Gastroesophageal sphincter (tissue), 4 donors: Measurements from ENCODE around the gene USP5. TPM values are rescaled to one million over a fixed set of nuclear protein-coding genes. Genes with fewer than 3 reads are reported as not detected.

Experiments
- ATAC-seq: fragments of 150-250 bp; one replicate; pipeline ENCODE4 v1.9.1; 2016; ENCODE audit warnings: mild to moderate bottlenecking, moderate library complexity
- H3K27ac ChIP-seq, 4 donors: fragments of 200-600 bp; sonication (generic) in 3 of 4; 1 replicate in 3 of 4; 2 replicates in 1 of 4; pipeline ENCODE4 v1.5.1; 2016 to 2019
- H3K27me3 ChIP-seq: fragments of 200-600 bp; sonication (generic); one replicate; pipeline ENCODE4 v1.5.1; 2019
- H3K36me3 ChIP-seq, 2 donors: fragments of 200-600 bp; sonication (generic); one replicate each; pipeline ENCODE4 v1.5.1; 2019; ENCODE audit warnings: control low read depth in 1 of 2
- H3K4me1 ChIP-seq, 3 donors: fragments of 200-600 bp; sonication (generic); 1 replicate in 2 of 3; 2 replicates in 1 of 3; pipeline ENCODE4 v1.5.1; 2016 to 2019; ENCODE audit warnings: control low read depth in 2 of 3
- H3K4me3 ChIP-seq, 2 donors: fragments of 200-600 bp; sonication (generic); one replicate each; pipeline ENCODE4 v1.5.1; 2019; ENCODE audit warnings: mild to moderate bottlenecking in 1 of 2, moderate library complexity in 1 of 2
- H3K9me3 ChIP-seq, 3 donors: fragments of 200-600 bp; sonication (generic); one replicate each; pipeline ENCODE4 v1.5.1; 2017 to 2019; ENCODE audit warnings: control low read depth in 2 of 3
- CTCF ChIP-seq, 4 experiments: fragments of 200-600 bp in 2 of 4; fragments of 450-650 bp in 2 of 4; sonication (generic) in 1 of 4; IDR thresholded peaks; one replicate each; pipeline ENCODE4 v1.5.1; 2017 to 2019; ENCODE audit warnings: antibody characterized with exemption in 4 of 4, mild to moderate bottlenecking in 2 of 4, moderate library complexity in 2 of 4
- EP300 ChIP-seq: sonication (generic); formaldehyde crosslinking; IDR thresholded peaks from one replicate; pipeline ENCODE4 v1.6.1; 2017; ENCODE audit warnings: antibody characterized with exemption, mild to moderate bottlenecking
- POLR2A ChIP-seq, 2 donors: fragments of 450-650 bp; IDR thresholded peaks; one replicate each; pipeline ENCODE4 v1.6.1; 2017; ENCODE audit warnings: antibody characterized with exemption in 2 of 2, mild to moderate bottlenecking in 2 of 2, moderate library complexity in 1 of 2
- POLR2AphosphoS5 ChIP-seq: sonication (generic); formaldehyde crosslinking; IDR thresholded peaks from one replicate; pipeline ENCODE4 v1.6.1; 2017; ENCODE audit warnings: antibody characterized with exemption
- WGBS, 2 donors: methylation state at CpG; one replicate each; pipeline ENCODE4 v1.1.5; 2018; ENCODE audit warnings: low coverage in 1 of 2; 5-methylcytosine and 5-hydroxymethylcytosine counted together
- total RNA-seq, 4 donors: library from RNA; depleted of rRNA; stranded (reverse); fragments of >200 nt; gene quantifications; one replicate each; pipeline ENCODE4 v1.1.0, GENCODE V29; 2016

The USP5 gene
- total RNA-seq = 10 to 100 TPM; 43.4 to 70.9 (median 65.0) TPM

GRCh38 chr12:6851921-6852650 is at the start of gene USP5:
TSS of gene USP5 (plus strand) at chr12:6852150. CDS start at chr12:6852180, 30 bp downstream.
- peaks cover 0 to 31% of the 10 kb centered on the region in 2 donors for H3K36me3 ChIP-seq
- peak within 1 kb of the TSS; percentile 38 to 76 for H3K4me3 ChIP-seq
- peaks cover 0 to 34% (median 10%) of the 10 kb centered on the region in 3 donors for H3K4me1 ChIP-seq
- TF ChIP-seq POLR2A (IDR thresholded peaks at IDR 0.05) (peak; percentile 58 to 60), EP300 (no peak), CTCF (IDR thresholded peaks at IDR 0.05) (no peak), POLR2AphosphoS5 (peak; percentile 63)
- peak; percentile 93 for ATAC-seq
- peak within 1 kb of the TSS; percentile 87 to 98 (median 95) for H3K27ac ChIP-seq
- H3K27me3 ChIP-seq = no peaks in the 10 kb centered on the region
- H3K9me3 ChIP-seq = no peaks in the 10 kb centered on the region
- WGBS, 2 donors = 0% methylated on average over 15 of the region's 65 CpGs; no CpG with 5 or more reads in 1 of the 2 donors

DNA sequence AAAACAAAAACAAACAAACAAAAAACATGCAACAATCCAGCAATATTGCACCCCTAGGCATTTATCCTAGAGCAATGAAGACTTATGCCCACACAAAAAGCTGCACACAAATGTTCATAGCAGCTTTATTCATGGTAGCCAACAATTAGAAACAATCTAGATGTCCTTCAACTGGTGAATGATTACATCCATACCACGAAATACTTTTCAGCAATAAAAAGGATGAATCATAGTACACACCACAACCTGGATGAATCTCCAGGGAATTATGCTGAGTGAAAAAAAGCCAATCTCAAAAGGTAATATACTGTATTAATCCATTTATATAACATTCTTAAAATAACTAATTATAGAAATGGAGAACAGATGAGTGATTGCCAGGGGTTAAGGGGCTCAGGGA is 44.8 kb upstream of the USP5 start:
- ATAC-seq = no peak
- no peak for TF ChIP-seq EP300
- Histone ChIP-seq H3K9me3 (no peaks in the 10 kb centered on the region), H3K4me3 (no peak overlapping the region), H3K27me3 (no peaks in the 10 kb centered on the region), H3K27ac (no peak overlapping the region), H3K4me1 (no peaks in the 10 kb centered on the region), H3K36me3 (no peaks in the 10 kb centered on the region)
- 50 to 61% methylated on average over 1 of the region's 1 CpG for WGBS, 2 donors

DNA sequence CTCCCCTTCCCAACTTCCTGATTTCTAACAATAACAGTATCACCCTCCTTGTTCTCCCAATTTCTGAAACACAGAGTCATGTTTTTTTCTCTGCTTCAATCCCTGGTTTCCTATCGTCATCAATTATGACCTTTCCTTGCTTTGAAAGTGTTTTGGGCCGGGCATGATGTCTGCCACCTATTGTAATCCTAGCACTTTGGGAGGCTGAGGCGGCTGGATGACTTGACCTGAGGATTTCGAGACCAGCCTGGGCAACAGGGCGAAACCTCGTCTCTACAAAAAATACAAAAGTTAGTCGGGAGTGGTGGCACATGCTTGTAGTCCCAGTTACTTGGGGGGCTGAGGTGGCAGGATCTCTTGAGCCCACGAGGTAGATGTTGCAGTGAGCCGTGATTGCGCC is 42.9 kb upstream of the USP5 start:
- H3K4me3 ChIP-seq = no peak overlapping the region
- no peak for TF ChIP-seq CTCF (IDR thresholded peaks at IDR 0.05)
- no peak for TF ChIP-seq POLR2A (IDR thresholded peaks at IDR 0.05)
- no peak for TF ChIP-seq EP300
- no peak for TF ChIP-seq POLR2AphosphoS5
- H3K36me3 ChIP-seq = no peaks in the 10 kb centered on the region
- H3K27ac ChIP-seq = no peak overlapping the region
- no peak for ATAC-seq
- no peaks in the 10 kb centered on the region for H3K9me3 ChIP-seq
- H3K27me3 ChIP-seq = no peaks in the 10 kb centered on the region
- H3K4me1 ChIP-seq = no peaks in the 10 kb centered on the region
- WGBS, 2 donors = 49 to 77% methylated on average over 3 to 8 of the region's 10 CpGs

- TF ChIP-seq CTCF (IDR thresholded peaks at IDR 0.05) = no peak
- TF ChIP-seq POLR2A (IDR thresholded peaks at IDR 0.05) = no peak
- no peak for TF ChIP-seq POLR2AphosphoS5
- TF ChIP-seq EP300 = no peak
- Histone ChIP-seq H3K4me3 (no peak overlapping the region), H3K27me3 (no peaks in the 10 kb centered on the region), H3K27ac (no peak overlapping the region), H3K9me3 (no peaks in the 10 kb centered on the region), H3K4me1 (no peaks in the 10 kb centered on the region), H3K36me3 (no peaks in the 10 kb centered on the region)
- ATAC-seq = no peak
- WGBS, 2 donors = 60 to 73% methylated on average over 1 of the region's 1 CpG
These were observed 41.2 kb upstream of the USP5 start for GRCh38 chr12:6810758-6811157.

- TF ChIP-seq EP300 = no peak
- TF ChIP-seq POLR2A (IDR thresholded peaks at IDR 0.05) = no peak
- no peak for TF ChIP-seq CTCF (IDR thresholded peaks at IDR 0.05)
- TF ChIP-seq POLR2AphosphoS5 = no peak
- ATAC-seq = no peak
- Histone ChIP-seq H3K4me3 (no peak overlapping the region), H3K9me3 (no peaks in the 10 kb centered on the region), H3K27me3 (no peaks in the 10 kb centered on the region), H3K36me3 (no peaks in the 10 kb centered on the region), H3K27ac (no peak overlapping the region), H3K4me1 (no peaks in the 10 kb centered on the region)
- WGBS, 2 donors = 48 to 58% methylated on average over 4 of the region's 4 CpGs
These were observed 38.6 kb upstream of the USP5 start for GRCh38 chr12:6813363-6813762.
